SKM-1 treated with dmso at 0.1 percent for 144 hours (cell line): Measurements from ENCODE around the gene SASH3.

Experiments
- DNase-seq: peaks from one replicate; lab custom pipeline; 2025; ENCODE audit not compliant: unreplicated experiment; lab: John Stamatoyannopoulos, UW

SASH3 gene

DNA sequence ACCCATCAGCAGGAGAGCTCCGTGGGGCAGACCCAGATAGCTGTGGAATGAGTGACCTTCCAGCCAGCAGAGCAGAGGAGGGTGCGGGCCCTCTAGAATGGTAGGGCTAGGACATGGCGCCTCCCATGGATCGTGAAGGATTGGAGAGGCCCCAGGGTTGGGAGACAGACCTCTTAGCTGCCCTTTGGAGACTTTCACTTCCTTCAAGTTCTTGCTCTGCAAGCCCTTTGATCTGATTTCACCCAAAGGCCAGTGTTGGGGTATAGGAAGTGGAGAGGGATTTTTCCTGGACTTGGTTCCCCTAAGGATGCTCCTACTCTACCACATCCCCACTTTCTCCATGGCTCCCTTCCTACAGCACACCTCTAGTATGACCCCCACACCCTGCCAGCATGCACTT is 3.0 kb downstream of the SASH3 start:
- no peak for DNase-seq

DNA sequence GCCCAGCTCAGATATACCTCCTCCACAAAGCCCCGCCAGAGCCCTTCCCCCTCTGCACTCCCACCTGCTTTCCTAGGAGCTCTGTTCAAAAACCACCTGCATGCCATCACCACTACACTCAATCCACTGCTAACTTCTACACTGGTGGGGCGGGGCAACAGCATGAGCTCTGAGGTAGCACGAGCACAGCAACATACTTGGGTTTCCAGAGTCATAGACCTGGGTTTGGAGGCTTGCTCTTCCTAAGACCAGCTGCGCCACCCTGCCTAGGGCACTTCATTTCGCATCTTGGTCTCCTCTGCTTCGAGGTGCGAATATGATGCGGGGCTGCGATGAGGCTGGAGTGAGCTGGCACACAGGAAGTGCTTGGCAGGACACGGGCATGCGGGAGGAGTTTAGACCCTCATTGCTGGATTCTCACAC is 3.6 kb downstream of the SASH3 start:
- DNase-seq = no peak

DNA sequence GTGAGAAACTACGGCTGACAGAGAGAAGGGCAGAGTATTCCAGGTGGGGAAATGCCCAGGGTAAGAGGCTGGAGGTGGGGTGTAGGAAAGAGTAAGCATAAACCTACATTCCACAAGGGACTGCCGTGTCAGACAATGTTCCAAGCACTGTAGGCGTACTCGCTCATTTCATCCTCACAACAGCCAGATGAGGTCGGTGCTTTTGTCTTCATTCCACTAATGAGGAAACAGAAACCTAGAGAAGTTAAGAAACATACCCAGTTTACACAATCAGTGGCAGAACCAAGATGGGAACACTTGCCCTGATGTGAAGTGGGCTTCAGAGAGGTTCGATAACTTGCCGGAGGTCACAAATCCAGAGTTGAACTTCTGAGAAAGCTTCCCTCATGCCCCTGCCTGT is 4.6 kb downstream of the SASH3 start:
- DNase-seq = no peak

DNA sequence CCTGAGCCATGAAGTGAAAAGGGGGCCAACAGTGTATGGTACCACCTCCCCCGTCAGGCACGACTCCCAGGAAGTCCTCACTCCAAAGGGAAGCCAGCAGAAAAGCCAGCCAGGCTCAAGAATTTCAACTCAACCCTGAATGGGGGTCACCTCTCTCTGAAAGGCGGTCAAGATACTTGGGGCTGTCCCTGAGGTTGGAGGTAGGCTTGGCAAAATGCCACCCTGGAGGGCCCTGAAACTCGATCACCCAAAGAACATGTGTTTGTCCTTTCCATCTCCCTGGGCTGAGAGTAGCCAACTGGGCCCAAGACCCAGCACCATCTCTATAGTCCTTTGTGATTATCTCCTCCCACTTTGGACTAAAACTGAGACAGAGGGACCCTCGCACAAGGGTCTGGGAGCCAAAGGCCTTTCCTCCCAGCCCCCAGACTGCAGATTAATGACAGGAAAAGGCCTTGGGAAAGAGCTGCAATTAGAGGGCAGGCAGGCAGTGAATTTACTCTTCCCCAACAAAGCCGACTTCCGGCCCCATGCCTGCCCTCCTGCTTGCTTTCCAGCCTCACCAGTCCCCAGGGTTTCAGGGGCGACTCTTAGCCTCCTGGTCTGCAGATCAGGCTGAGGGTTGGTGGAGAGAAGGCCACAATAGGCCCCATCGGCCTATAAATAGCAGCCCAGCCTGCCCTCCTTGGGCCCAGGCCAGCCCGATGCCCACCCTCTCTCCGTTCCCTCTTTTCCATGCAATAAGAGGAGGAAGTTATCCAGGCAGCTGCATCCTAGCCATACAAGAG is 5.6 kb downstream of the SASH3 start:
- DNase-seq = no peak

DNA sequence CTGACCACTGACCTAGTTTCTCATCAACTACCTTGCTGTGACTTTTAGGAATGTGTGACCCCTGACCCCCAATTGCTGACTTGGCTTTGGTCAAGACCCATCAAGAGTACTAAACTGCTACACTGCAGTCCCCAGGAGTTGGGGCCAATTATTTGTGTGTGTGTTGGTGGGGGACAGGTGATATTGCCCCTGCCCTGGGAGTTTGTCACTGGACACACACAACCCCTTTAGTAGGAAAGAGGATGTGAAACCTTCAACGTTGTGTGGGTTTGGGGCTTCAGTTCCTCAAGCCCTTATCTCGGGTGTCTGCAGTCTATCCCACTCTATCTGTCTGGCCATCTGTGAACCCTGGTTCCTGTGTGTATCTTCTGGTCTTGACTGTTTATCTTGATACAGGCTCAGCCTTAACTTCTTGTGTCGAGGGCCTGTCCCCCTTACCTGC is 6.5 kb downstream of the SASH3 start:
- DNase-seq = peak; percentile 50

DNA sequence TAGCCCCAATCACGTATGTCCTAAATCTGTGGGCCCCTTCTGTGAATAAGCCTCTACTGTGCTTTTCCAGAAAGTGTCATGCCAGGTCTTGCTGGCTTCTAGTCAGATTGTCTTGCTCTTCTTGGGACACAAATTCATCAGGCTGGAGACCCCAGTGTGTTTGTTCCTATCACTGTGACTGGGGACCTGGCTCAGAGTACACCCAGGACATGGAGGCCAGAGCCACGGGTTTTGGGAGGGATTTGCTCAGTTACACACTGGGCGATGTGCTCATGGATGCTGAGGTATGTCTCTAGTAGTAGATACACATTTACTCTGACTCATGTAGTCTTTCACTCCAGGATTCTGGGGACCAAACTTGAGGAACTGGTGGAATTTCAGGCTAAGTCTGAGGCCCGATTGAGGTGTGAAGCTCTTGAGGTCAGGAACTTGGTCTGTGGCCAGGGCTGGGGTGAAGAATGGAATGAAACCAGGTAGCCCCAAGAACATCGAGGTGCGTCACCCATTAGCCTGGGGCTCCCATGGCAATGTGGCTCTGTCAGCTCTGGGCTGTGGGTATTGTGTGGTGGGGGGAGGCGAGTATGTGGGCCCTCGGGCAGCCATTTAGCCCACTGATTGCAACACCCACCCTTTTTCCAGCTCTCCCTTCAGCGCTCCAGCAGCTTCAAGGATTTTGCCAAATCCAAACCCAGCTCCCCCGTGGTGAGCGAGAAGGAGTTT is 7.7 kb downstream of the SASH3 start:
- DNase-seq = no peak

DNA sequence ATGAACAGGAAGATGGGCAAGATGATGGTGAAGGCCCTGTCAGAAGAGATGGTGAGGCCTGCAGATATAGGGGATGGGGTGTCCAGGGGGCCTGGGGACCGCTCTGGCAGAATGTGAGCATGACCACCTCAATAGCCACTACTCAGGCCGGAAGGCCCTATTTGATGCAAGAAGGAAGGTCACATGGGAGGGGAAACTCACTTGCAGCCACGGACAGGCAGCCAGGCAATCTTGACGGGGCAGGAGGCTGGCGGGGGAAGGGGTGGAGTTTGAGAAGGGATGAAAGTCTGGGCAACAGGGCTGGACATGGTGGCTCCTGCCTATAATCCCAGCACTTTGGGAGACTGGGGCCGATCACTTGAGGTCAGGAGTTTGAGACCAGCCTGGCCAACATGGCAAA is 8.8 kb downstream of the SASH3 start:
- no peak for DNase-seq

DNA sequence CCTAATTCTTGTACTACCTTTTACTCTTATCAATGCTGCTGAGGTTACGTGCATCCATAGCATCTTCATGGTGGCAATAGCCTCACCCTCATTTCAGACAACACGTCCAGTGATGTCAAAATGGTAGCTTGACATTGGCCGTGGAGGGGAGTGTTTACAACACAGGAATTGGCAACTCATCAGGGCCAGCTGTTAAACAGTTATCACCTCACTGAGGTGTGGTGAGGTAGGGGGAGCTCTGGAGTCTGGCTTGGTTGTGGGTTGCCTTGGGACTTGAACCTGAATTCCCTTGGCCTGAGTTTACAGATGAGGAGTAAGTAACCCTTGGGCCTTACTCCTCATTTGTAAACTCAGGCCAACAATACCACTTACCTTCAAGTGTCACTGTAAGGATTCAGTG is 10.4 kb downstream of the SASH3 start:
- DNase-seq = no peak

DNA sequence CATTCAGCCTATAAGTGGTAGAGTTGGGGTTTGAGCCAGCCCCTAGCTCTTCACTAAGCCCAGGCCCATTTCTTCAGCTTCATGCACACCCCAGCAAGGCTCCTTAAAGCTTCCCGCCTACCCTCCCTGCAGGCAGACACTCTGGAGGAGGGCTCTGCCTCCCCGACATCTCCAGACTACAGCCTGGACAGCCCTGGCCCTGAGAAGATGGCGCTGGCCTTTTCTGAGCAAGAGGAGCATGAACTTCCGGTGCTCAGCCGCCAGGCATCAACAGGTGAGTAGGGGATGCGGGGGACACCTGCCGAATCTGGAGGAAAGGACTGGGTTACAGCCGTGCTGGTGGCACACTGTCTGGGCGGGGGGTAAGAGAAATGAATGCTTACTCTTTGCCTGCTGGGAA is 11.1 kb downstream of the SASH3 start:
- no peak for DNase-seq

DNA sequence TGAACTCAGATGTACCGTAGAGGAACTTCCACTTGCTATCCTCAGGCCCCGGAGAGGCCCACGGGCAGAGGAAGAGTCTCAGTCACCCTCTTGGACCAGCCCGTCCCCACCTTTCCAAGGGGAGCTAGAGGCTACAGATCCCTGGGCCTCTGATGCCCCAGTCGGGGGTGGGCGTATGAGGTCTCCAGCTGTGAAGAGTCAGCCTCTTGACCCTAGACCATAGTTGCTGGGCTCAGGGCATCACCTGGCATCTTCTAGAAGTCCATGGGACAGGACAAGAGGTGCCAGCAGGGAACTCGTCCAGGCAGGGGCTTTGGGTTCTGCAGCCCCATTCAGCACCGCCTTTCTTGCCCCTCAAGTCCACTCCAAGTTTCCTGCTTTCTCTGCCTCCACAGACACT is 11.6 kb downstream of the SASH3 start:
- peak; percentile 14 for DNase-seq

DNA sequence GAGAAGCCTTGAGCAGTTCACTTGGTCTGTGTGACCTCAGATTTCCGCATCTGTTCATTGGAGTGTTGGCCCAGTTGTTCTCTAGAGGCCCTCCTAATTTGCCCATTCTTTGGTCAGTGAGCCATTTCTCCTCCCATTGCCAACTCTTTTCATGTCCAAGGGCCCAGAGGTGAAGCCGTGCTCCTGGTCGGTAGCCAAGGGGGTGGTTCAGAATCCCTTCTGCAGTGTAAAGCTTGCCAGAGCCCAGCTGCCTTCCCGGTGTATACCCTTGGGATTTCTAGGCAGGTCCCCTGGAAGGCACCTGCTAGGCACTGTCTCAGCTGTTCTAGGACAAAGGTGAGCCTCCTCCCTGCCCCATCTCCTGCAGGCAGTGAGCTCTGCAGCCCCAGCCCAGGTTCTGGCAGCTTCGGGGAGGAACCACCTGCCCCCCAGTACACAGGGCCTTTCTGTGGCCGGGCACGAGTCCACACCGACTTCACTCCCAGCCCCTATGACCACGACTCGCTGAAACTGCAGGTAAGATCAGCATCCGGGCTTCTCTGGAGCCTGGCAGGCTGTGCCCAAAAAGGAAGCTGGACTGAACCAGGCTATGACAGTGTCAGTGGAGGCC is 12.3 kb downstream of the SASH3 start:
- no peak for DNase-seq

DNA sequence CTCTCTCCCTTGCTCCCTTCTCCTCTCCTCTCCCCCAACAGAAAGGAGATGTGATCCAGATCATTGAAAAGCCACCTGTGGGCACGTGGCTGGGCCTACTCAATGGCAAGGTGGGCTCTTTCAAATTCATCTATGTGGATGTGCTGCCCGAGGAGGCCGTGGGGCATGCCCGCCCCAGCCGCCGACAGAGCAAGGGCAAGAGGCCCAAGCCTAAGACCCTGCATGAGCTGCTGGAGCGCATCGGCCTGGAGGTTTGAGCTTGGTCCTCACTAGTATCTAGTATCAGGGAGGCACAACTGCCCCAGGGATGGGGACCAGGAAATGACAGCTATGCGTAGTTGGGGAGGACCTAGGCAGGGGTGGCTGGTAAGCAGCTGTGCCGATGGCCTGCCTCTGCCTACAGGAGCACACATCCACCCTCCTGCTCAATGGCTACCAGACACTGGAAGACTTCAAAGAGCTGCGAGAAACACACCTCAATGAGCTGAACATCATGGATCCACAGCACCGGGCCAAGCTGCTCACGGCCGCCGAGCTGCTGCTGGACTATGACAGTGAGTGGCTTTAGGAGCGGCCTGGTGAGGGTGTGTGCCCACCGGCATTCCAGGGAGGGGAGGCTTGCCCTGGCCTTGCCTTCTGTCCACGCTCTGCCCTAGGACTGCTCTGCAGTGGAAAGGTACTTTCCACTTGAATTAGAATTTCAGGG is 13.0 kb downstream of the SASH3 start:
- DNase-seq = no peak

DNA sequence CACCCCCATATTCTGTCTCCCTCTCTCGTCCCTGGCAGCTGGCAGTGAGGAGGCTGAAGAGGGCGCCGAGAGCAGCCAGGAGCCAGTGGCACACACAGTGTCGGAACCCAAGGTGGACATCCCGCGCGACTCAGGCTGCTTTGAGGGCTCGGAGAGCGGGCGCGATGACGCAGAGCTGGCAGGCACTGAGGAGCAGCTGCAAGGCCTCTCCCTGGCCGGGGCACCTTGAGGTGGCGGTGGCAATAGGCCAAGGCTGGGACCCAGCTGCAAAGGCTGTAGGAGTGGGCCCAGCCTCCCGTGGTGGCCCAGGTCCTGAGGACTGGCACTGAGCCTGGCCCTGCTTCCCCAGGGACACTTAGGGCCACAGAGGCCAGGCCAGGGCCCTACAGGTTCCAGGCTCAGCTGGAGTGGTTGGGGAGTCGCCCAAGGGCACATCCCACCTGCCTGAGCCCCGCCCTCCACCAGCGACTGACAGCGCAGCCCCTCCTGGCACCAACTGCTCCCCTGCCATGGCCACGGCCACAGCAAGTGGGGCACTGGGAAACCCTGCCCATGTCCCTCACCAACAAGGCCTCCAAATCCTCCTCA is 13.9 kb downstream of the SASH3 start:
- no peak for DNase-seq

DNA sequence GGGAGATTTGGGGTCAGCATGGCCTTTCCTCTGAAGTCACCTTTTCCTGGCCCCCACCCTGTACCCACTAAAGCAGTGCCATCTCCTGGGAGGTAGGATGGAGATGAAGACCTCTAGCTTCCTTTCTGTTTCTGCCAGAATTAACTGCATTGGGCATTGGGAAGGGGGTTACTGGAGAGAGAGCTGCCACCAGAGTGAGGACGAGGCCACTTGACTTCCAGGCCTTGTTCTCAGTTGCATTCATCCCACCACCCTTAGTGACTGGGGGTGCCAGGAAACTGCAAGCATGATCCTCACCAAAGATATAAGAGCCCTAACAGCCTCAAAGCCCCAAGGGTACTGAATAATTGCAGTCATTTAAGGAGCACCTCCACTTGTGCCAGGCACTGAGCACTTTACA is 15.8 kb downstream of the SASH3 start:
- DNase-seq = no peak

DNA sequence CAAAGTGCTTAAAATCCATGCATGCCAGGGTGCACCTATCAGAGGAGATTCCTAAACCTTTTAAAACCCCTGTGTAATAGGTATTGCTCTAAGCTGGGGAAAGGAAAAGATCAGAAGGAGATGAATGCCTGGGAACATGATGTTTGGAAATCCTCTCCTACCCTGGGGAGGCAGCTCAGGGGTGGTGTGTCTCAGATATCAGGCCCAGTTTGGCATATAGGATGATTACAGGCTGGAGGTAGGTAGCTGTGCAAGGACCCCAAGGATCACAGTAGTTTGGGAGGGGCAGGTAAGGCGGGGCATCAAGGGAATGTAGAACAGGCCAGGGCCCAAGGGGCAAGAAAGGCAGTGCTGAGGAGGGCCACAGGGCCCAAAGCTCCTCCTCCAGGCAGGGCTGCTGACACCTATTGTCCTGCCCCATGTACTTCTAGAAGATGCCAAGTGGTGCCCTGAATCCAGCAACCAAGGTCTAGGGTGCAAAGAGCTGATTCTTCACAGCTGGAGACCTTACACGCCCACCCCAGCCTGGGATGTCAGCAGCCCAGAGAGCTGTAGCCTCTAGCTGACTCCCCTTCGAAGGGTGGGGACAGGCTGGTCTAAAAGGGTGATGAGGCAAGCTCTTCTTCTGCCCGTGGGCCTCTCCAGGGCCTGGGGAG is 17.6 kb downstream of the SASH3 start:
- no peak for DNase-seq

DNA sequence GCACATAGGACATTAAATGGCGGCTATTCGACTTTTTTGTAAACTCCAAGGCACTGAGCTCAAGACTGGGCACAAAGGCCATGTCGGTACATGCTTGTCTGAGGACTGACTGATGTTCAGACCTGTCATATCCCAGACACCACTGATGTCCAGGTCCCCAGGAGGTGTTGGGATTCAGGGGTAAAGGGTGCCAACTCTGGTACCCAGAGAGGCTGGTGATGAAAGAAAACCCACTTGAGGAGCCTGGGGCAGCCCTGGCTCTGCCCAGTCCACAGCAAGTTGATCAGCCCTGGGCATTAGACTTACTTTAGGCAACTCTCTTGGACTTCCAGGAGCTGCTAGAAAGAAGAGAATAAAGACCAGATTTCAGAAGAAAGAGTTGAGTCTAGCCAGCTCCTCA is 18.7 kb downstream of the SASH3 start:
- no peak for DNase-seq

DNA sequence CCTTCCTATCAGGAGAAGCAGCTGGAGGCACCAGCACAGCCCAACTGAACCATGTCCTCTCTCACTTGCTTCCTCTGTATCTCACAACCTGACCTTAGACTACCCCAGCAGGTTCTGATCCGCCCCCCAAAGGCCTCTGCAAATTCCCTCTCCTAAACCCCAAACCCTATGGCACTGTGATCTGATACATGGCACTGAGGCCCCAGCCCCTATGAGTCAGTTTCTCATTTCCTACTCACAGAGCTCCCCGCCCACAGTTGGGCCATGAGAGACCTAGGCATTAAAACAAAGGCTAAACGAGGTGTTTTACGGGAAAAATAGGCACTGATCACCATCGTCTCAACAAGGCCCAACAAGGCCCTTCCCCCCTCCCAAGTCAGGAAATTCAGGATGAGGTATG is 19.1 kb downstream of the SASH3 start:
- no peak for DNase-seq

DNA sequence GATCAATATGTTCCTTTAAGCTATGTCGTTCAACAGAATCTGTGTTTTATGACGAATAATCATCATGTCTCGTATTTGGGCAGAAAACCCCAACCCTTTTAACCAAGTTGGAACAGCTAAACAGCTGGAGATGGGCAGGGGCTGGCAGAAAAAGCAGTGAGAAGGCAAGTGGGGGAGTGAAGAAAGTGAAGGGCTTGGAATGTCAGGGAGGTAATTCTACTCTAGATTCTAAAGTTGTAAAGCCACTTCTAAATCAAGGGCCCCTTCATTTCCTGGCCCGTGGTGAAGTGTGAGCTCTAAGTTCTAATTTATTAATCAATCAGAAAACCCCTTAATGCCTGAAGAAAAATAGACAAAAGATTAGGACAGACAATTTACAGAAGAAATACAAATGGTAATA is 20.4 kb downstream of the SASH3 start:
- DNase-seq = no peak

DNA sequence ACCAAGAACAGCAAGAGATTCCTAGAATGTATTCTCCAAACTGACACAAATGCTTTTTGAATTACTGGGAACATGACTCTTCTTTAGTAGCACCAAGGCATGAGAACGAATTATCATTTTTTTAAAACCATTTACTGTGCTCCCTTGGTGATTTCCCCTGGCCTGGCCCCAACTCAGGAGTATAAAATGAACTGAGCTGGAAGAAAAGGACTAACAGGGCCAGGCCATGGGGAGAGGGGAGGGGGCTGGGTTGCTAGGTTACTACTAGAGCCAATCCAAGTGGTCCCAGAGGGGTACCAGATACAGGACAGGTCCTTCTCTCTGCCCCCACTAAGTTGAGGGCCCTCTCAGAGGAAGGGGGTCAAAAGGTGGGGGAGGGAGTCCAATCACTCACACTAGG is 23.1 kb downstream of the SASH3 start:
- DNase-seq = no peak

DNA sequence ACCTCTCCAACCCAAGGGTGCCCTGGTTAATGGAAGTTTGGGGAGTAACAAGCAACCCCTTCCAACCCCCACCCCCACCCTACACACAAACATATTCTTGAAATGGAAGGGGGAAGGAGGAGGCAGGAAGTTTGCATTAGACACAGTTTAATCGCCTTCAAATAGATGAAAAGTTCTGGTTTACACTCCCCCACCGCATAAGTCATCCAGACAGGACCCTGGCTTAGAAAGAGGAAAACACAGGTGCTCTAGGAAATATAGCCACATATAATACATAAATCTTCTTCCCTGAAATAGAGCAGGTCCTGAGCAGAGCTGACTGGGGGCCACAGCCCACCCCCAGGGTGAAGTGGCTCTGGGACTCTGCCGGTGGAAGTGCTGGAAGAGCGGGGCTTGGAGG is 25.1 kb downstream of the SASH3 start:
- DNase-seq = no peak
